RWPE1 (cell line): ENCODE results near the gene ITIH2.
"Not testable (repeated sequence)": the region's sequence is repeated elsewhere in the genome, so short reads cannot be mapped to it uniquely, and the experiment has no call there.

ENCODE experiments used
- CTCF ChIA-PET: fragments of 350-600 bp; sonication (Branson Sonifier 250); formaldehyde crosslinking; extraction: SDS; loops from one replicate; lab custom pipeline; 2021; lab: Yijun Ruan, JAX
- POLR2A ChIA-PET: fragments of 400-600 bp; formaldehyde crosslinking; extraction: SDS; loops from one replicate; lab custom pipeline; 2020; ENCODE audit warnings: antibody characterized with exemption; ENCODE audit not compliant: low non-redundant PET; lab: Yijun Ruan, JAX
- DNase-seq: peaks from one replicate; pipeline ENCODE4 v3.0.0; 2012; ENCODE audit warnings: low spot score
- H3K27ac ChIP-seq: fragments of 450-650 bp; 2 replicates; pipeline ENCODE4 v1.5.1; 2017
- TF ChIP-seq, protein P1 (sequence below): fragments of 450-650 bp; conservative IDR thresholded peaks from 2 replicates; pipeline ENCODE4 v1.5.1; 2017; ENCODE audit warnings: low read depth, mild to moderate bottlenecking

Gene ITIH2

DNA sequence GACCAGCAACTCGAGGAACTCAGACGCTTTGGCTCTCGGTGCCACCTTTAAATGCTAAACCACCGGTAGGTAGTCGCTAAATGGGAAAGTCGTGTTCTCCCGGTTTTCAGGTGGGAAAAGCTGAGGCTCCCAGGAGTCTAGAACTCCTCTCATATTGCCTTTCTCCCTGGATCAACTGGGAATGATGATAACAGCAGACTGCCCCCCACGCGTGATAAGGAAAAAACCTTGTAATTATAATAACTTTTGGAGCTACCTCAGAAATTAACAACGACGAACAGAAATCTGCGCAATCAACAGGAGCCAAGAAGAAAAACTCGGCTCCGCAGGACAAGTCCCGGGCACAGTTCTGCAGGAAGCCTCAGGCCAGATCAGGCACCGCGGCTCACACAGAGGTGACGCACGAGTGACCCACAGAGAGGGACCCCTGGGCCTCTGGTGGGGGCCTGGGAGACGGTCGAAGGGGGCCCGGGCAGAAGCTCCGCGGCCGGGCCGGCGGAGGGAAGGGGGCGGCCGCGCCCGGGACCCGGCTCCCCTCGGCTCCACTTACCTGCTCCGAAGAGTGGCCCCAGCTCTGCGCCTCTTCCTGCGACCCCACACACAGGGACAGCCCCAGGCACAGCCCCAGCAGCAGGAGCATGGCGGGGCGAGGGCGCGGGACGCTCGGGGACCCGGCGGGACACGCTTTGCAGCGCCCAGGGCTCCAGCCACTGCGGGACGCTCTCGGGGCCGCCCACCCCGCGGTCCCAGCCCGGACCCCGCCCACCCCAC, 36.7 kb upstream of the ITIH2 start, which contains the start of gene ITIH5:
ITIH5 (minus strand) TSS at position 714 of the 771 bp plus-strand sequence; CDS start at position 640, 74 bp downstream.
- H3K27ac ChIP-seq: no peak within 1 kb of the TSS
- ChIA-PET CTCF (no interaction called here), POLR2A (no interaction called here)
- TF ChIP-seq, protein P1, sequence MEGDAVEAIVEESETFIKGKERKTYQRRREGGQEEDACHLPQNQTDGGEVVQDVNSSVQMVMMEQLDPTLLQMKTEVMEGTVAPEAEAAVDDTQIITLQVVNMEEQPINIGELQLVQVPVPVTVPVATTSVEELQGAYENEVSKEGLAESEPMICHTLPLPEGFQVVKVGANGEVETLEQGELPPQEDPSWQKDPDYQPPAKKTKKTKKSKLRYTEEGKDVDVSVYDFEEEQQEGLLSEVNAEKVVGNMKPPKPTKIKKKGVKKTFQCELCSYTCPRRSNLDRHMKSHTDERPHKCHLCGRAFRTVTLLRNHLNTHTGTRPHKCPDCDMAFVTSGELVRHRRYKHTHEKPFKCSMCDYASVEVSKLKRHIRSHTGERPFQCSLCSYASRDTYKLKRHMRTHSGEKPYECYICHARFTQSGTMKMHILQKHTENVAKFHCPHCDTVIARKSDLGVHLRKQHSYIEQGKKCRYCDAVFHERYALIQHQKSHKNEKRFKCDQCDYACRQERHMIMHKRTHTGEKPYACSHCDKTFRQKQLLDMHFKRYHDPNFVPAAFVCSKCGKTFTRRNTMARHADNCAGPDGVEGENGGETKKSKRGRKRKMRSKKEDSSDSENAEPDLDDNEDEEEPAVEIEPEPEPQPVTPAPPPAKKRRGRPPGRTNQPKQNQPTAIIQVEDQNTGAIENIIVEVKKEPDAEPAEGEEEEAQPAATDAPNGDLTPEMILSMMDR: no peak
- no peak for DNase-seq

DNA sequence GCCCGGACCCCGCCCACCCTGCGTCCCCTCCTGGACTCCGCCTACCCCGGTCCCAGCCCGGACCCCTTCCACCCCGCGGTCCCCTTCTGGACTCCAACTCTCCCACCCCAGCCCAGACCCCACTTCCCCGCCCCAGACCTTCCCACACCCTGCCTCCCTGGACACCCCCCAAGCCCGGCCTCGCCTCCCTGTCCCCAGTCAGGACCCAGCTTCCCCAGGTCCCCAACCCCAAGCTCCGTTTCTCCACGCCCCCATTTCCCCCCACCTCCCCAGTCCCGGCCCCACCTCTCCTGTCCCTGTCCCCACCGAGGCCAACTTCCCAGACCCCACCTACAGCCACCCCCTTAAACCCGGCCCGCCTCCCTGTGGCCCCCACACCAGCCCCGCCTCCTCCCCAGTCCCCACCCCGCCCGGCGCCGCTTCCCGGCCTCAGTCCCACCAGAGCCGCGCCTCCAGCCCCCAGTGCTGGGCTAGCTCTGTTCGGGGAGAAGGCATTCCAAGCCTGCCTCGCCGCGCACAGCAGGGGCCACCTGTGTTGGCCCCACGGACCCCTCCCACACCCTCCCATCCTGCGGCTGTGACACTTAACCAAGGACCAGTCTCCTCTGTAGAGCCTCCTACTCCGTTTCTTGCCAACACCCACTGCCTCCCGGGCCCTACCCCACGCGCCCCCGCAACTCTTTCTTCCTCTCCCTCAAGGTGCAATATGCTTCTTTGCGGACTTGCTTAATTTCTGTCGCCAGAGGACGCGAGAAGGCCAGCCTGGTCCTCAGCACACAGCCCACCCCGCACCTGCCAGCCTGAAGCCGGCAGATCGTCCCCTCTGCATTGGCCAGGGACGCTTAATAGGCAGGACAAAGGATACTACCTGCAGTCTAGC, 35.6 kb upstream of the ITIH2 start:
- ChIA-PET CTCF (interaction anchor here (0.5 kb wide), 1 partner anchor 52 kb away, joined by 3 read pairs; no protein-coding TSS in a partner anchor), POLR2A (no interaction called here)
- no peak for DNase-seq
- H3K27ac ChIP-seq: no peak overlapping the region
- TF ChIP-seq, protein P1: no peak

DNA sequence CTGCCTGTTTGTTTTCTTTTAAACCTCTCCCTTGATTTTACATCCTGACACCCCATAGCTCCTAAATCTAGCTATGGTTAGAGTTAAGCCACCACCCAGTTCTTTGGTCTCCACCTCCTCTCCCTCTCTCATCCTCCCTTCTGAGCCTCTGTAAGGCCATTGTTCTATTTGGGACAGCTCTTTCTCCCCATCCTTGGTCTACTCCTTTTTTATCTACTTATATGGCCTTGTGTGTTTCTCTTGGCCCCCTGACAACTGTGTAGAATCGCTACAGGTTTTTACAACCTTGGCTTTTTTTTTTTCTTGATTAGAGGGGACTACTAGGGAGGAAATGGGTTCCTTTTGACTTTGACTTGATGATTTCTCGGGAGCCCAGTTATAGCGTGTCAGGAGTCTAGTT, 33.0 kb upstream of the ITIH2 start:
- DNase-seq: no peak
- CTCF ChIA-PET: interaction anchor here (0.6 to 1.0 kb wide), 2 partner anchors 17 to 145 kb away, joined by 3 to 4 read pairs; no protein-coding TSS in a partner anchor
- no peak overlapping the region for H3K27ac ChIP-seq
- TF ChIP-seq, protein P1: no peak
- POLR2A ChIA-PET: no interaction called here

DNA sequence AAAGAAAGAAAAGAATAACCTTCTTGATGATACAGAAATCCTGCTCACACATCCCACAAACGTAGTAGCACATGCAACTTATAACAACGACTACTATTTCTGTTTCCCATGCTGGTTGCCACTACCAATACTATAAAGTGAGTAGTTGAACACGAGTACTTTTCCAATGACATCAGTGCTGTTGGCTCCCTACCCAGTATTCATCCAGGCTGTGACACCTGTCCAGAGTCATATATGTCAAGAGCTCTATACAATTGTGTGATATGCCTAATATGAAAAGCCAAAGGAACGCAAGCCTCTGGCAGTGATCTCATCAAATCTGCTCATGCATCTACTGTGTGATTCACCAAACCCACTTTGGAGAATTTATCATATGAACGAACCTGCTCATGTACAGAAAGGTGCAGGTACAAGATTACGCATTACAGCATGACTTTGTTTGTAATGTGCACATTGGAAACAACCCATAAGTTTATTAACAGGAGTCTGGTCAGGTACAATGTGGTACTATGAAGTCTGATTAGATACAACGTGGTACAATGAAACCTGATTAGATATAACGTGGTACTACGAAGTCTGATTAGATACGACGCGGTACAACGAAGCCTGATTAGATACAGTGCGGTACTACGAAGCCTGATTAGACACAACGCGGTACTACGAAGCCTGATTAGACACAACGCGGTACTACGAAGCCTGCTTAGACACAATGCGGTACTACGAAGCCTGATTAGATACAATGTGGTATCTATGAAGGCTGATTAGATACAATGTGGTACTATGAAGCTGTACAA, 30.6 kb upstream of the ITIH2 start:
- CTCF ChIA-PET: no interaction called here
- POLR2A ChIA-PET: no interaction called here
- H3K27ac ChIP-seq: no peak overlapping the region
- TF ChIP-seq, protein P1: no peak
- DNase-seq: no peak

DNA sequence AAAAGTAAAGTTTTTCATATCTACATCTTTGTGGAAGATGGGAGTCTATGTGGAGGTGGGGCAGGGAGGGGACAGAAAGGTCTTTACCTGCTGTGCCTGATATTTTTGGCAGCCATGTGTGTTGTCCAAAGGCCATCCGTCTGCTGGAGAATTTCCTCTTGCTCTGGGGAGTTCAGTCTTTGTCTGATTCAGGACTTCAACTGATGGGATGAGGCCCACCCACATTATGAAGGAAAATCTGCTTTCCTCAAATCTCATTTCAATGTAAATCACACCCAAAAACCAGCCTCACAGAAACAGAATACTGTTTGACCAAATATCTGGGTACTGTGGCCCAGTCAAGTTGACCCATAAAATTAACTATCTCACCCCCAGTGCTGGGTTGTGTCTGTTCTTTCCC, 23.9 kb upstream of the ITIH2 start:
- no peak overlapping the region for H3K27ac ChIP-seq
- DNase-seq: no peak
- TF ChIP-seq, protein P1: no peak
- POLR2A ChIA-PET: no interaction called here
- CTCF ChIA-PET: no interaction called here

DNA sequence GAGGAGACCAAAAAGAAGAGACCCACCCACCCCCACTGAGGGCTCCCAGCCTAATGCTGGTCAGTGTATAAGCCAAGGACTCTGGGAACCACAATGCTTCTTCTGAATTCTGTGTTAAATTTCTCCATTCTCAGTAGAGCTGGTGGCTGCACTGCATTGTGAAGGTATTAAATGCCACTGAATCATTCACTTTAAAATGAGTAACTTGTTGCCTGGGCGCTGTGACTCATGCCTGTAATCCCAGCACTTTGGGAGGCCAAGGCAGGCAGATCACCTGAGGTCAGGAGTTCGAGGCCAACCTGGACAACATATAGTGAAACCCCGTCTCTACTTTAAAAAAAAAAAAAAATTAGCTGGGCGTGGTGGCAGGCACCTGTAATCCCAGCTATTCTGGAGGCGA, 23.0 kb upstream of the ITIH2 start:
- CTCF ChIA-PET, H3K27ac ChIP-seq, POLR2A ChIA-PET, DNase-seq: not testable (repeated sequence)
